HepG2 (cell line): ENCODE measurements around the gene ASB14. TPM values are rescaled to one million over a fixed set of nuclear protein-coding genes. Genes with fewer than 3 reads are reported as not detected.
A peak's percentile ranks its signal among the peaks of the same experiment; 100 is the strongest.

Experiments used
- BCLAF1 ChIP-seq: fragments of 450-650 bp; IDR thresholded peaks from 2 replicates; pipeline ENCODE4 v1.6.1; 2017; ENCODE audit warnings: mild to moderate bottlenecking
- DR1 ChIP-seq: sonication (generic); formaldehyde crosslinking; IDR thresholded peaks from 2 replicates; pipeline ENCODE4 v1.8.0; 2021; ENCODE audit warnings: mild to moderate bottlenecking, missing genetic modification reagents, inconsistent platforms
- FOXA3 ChIP-seq: IDR thresholded peaks from 2 replicates; pipeline ENCODE4 v1.6.1; 2016; ENCODE audit warnings: missing genetic modification reagents, missing compliant biosample characterization
- FOXO4 ChIP-seq: sonication (generic); formaldehyde crosslinking; conservative IDR thresholded peaks from 2 replicates; pipeline ENCODE4 v1.8.1; 2023; ENCODE audit warnings: missing genetic modification reagents
- KAT2B ChIP-seq: fragments of 150-350 bp; IDR thresholded peaks from 2 replicates; pipeline ENCODE4 v1.6.1; 2014; ENCODE audit warnings: low read depth, low read length, borderline replicate concordance
- MAX ChIP-seq: IDR thresholded peaks from 2 replicates; pipeline ENCODE4 v1.6.1; 2012; ENCODE audit warnings: inconsistent platforms
- PAX8 ChIP-seq: sonication (generic); formaldehyde crosslinking; IDR thresholded peaks from 2 replicates; pipeline ENCODE4 v1.8.0; 2022; ENCODE audit warnings: mild to moderate bottlenecking, missing genetic modification reagents, borderline replicate concordance
- RAD21 ChIP-seq: fragments of 450-650 bp; formaldehyde crosslinking; IDR thresholded peaks from 2 replicates; pipeline ENCODE4 v1.5.0; 2020; ENCODE audit warnings: mild to moderate bottlenecking
- RFX3 ChIP-seq: IDR thresholded peaks from 2 replicates; pipeline ENCODE4 v1.6.1; 2016; ENCODE audit warnings: missing biosample characterization, missing genetic modification reagents
- SKIL ChIP-seq: sonication (generic); formaldehyde crosslinking; IDR thresholded peaks from 2 replicates; pipeline ENCODE4 v1.8.0; 2022; ENCODE audit warnings: missing genetic modification reagents, mild to moderate bottlenecking, moderate library complexity, borderline replicate concordance
- THAP7 ChIP-seq: sonication (generic); formaldehyde crosslinking; IDR thresholded peaks from 2 replicates; pipeline ENCODE4 v1.8.1; 2023; ENCODE audit warnings: mild to moderate bottlenecking, missing genetic modification reagents
- ZKSCAN5 ChIP-seq: sonication (generic); formaldehyde crosslinking; IDR thresholded peaks from 2 replicates; pipeline ENCODE4 v1.5.1; 2020; ENCODE audit warnings: mild to moderate bottlenecking, missing genetic modification reagents
- ZNF160 ChIP-seq: sonication (generic); formaldehyde crosslinking; IDR thresholded peaks from 2 replicates; pipeline ENCODE4 v1.8.0; 2022; ENCODE audit warnings: mild to moderate bottlenecking, inconsistent platforms, missing genetic modification reagents
- ZNF263 ChIP-seq: sonication (generic); formaldehyde crosslinking; IDR thresholded peaks from 2 replicates; pipeline ENCODE4 v1.4.0; 2020; ENCODE audit warnings: missing genetic modification reagents
- ZNF335 ChIP-seq: sonication (generic); formaldehyde crosslinking; IDR thresholded peaks from 2 replicates; pipeline ENCODE4 v1.4.0; 2020; ENCODE audit warnings: missing genetic modification reagents
- ZNF687 ChIP-seq: sonication (generic); formaldehyde crosslinking; IDR thresholded peaks from 2 replicates; pipeline ENCODE4 v1.5.1; 2020; ENCODE audit warnings: mild to moderate bottlenecking, missing genetic modification reagents, moderate library complexity
- ZNF792 ChIP-seq: IDR thresholded peaks from 2 replicates; pipeline ENCODE4 v1.6.1; 2016
- ZNF879 ChIP-seq: sonication (generic); formaldehyde crosslinking; IDR thresholded peaks from 2 replicates; pipeline ENCODE4 v1.8.1; 2023; ENCODE audit warnings: missing genetic modification reagents
- polyA plus RNA-seq, 8 experiments: library from polyadenylated mRNA; depleted of rRNA in 3 of 8; stranded (reverse) in 7 of 8; unstranded in 1 of 8; fragments of >200 nt; fragmentation: Illumina TruSeq in 4 of 8; extraction: Trizol in 4 of 8; gene quantifications; 2 replicates each; pipeline versions ENCODE4 v1.2.1 to v1.2.3, GENCODE V29; 2011 to 2016; ENCODE audit warnings: low read depth in 4 of 8, missing spikeins in 1 of 8, mixed read lengths in 1 of 8; ENCODE audit not compliant: insufficient read depth in 1 of 8
- total RNA-seq, 5 experiments: library from RNA; depleted of rRNA; stranded (reverse); fragments of >200 nt; fragmentation: Illumina TruSeq; extraction: Trizol; gene quantifications; 2 replicates each; pipeline ENCODE4 v1.2.3, GENCODE V29; 2016; ENCODE audit warnings: low read depth in 1 of 5

The ASB14 gene
- total and polyA plus RNA-seq, 2 of the 13 experiments (the other 11 are each of a cell fraction or from before 2014, with no cell fraction given): not detected

- TF ChIP-seq ZNF687 (CRISPR knock-in tag): peak; percentile 98
- TF ChIP-seq THAP7 (CRISPR knock-in tag): peak; percentile 39; the same call in 1 of the 2 replicates
- no peak for TF ChIP-seq PAX8 (CRISPR knock-in tag)
- no peak for TF ChIP-seq RAD21 (CRISPR knock-in tag)
- no peak for TF ChIP-seq ZNF335
- no peak for TF ChIP-seq RFX3
- TF ChIP-seq FOXO4 (CRISPR knock-in tag): no peak
- 0 out of 2 replicates have a peak, but pooled peaks have one; percentile 20 for TF ChIP-seq SKIL (CRISPR knock-in tag)
- TF ChIP-seq DR1 (CRISPR knock-in tag): peak; percentile 65; the same call in 1 of the 2 replicates
- TF ChIP-seq FOXA3 (CRISPR knock-in tag): peak; percentile 48; the same call in 1 of the 2 replicates
- TF ChIP-seq KAT2B: no peak
- peak; percentile 94 for TF ChIP-seq MAX
- TF ChIP-seq BCLAF1: no peak
- TF ChIP-seq ZNF263 (CRISPR knock-in tag): peak; percentile 56; the same call in 1 of the 2 replicates
- TF ChIP-seq ZNF879 (CRISPR knock-in tag): peak; percentile 73; the same call in 1 of the 2 replicates
- TF ChIP-seq ZNF160 (CRISPR knock-in tag): no peak; the same call in 1 of the 2 replicates
- TF ChIP-seq ZNF792 (CRISPR knock-in tag): peak; percentile 65; the same call in 1 of the 2 replicates
- no peak for TF ChIP-seq ZKSCAN5 (CRISPR knock-in tag)
These were observed 65.1 kb downstream of the ASB14 start, which contains the start of gene APPL1 (continued) for GRCh38 chr3:57227204-57227929.
